ENCODE results near the gene SIK1.

GRCh38 chr21:43369596-43370090 lies 57.3 kb downstream of the SIK1 start:
- no peak for TF ChIP-seq CTCF (IDR thresholded peaks at IDR 0.05)
- no peak for TF ChIP-seq REST (IDR thresholded peaks at IDR 0.05)
- TF ChIP-seq HOXA7 (CRISPR knock-in tag; IDR thresholded peaks at IDR 0.05): no peak
- no peak for TF ChIP-seq POLR2A (IDR thresholded peaks at IDR 0.05; ENCODE audit: low read length)
- no peak for TF ChIP-seq ZC3H11A (IDR thresholded peaks at IDR 0.05)
- no peak for TF ChIP-seq JUNB (IDR thresholded peaks at IDR 0.05)

Measured in A549 (cell line).